ENCODE measurements around the gene KRTAP5-6. TPM values are rescaled to one million over a fixed set of nuclear protein-coding genes. Genes with fewer than 3 reads are reported as not detected.

The KRTAP5-6 gene
- total RNA-seq, 2 donors from 2014 or later: not detected

DNA sequence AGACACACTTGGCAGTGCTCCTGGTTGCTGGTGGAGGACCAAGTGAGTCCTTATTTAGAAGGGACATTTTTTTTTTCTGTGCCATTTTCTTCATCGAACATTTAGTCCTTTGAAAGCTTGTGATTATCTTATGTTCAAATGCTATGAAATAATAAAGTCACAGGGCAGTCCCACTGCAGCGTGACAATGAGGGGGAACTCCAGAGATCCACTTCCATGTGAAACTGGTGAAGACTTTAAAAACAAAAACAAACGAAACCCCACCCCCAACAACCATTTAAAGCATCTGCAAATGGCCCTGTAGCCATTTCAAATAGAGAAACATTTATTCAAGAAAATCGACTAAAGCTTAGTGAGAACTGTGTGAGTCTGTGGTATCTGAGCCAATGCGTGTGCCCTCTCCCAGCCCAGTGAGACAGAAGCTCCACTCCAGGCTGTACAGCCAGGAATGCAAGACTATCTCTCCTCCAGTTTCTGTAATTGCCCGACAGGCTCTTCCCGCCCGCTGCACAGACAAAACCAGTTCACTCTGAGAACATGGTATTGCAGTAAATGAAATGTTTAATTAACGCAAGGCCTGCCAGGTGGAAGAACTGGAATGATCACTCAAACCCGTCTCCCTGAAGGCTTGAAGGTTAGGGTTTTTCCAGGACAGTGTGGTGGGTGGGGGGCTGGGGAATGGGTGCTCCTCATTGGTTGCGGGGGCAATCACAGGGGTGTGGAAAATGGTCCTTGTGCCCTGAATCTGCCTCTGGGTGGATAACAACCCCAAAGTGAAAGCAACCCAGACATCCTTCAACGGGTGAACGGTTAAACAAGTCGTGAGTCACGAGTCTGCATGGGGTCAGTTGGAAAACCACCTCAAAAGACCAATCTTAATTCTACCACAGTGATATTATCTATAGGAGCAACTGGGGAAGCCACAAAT, 8.4 kb downstream of the KRTAP5-6 start:
- 37% methylated on average over 15 of the region's 15 CpGs for WGBS
- DNase-seq (ENCODE audit: low spot score): peak; percentile 74
- Histone ChIP-seq H3K9me3 (no peaks in the 10 kb centered on the region), H3K4me3 (no peak overlapping the region), H3K36me3 (no peaks in the 10 kb centered on the region), H3K27me3 (replicated peaks; ENCODE audit: insufficient read depth) (no peaks in the 10 kb centered on the region), H3K27ac (peak overlapping the region in 1 of 2 donors; percentile 32), H3K4me1 (replicated peaks) (no peaks in the 10 kb centered on the region)
- intact Hi-C loops (cut with DNase I): no loop called here
- TF ChIP-seq POLR2A (IDR thresholded peaks at IDR 0.05) (no peak), POLR2AphosphoS5 (IDR thresholded peaks at IDR 0.05) (peak; percentile 76), CTCF (IDR thresholded peaks at IDR 0.05) (no peak)

DNA sequence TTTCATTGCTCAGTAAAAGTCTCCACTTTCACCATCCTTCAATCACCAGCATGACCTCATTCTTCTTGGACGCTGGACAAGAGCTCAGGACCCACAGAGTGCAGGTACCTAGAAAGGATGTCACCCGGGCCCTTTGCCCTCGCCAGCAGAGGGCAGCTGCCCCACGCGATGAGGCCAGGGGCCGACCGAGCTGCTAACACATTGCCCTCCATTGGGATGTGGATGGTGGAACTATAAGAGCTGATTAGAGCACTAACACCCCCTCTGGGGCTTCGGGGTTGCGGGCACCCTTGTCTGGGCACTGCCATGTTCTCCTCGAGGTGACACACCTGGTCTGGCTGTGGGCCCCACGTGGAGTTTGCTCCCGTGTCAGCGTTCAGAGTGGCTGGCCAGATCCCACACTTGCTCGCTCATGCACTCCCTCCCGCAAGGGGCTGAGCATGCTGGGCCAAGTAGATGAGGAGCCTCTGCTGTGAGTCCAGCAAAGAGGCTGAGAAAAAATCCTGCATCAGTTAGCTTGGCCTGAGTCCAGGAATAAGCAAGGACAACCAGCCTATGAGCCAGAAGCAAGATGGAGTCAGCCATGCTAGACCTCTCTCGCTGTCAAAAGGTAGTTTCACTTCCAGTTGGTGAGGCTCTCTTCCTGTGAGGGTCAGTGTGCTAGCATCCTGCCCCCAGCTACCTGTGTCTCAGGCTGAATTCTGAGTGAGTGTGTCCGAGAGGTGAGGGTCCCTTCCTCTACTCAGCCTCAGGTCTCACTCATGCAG, 9.8 kb downstream of the KRTAP5-6 start:
- intact Hi-C loops (cut with DNase I): no loop called here
- Histone ChIP-seq H3K4me3 (no peak overlapping the region), H3K27me3 (replicated peaks; ENCODE audit: insufficient read depth) (no peaks in the 10 kb centered on the region), H3K27ac (no peak overlapping the region), H3K36me3 (no peaks in the 10 kb centered on the region), H3K9me3 (no peaks in the 10 kb centered on the region), H3K4me1 (replicated peaks) (no peaks in the 10 kb centered on the region)
- WGBS: 90% methylated on average over 17 of the region's 17 CpGs
- TF ChIP-seq CTCF (IDR thresholded peaks at IDR 0.05): no peak
- TF ChIP-seq POLR2AphosphoS5 (IDR thresholded peaks at IDR 0.05): no peak
- TF ChIP-seq POLR2A (IDR thresholded peaks at IDR 0.05): no peak
- no peak for DNase-seq (ENCODE audit: low spot score)

GRCh38 chr11:1707751-1708150, 10.8 kb downstream of the KRTAP5-6 start:
- Histone ChIP-seq H3K27me3 (replicated peaks; ENCODE audit: insufficient read depth) (no peaks in the 10 kb centered on the region), H3K9me3 (no peaks in the 10 kb centered on the region), H3K27ac (no peak overlapping the region), H3K4me3 (no peak overlapping the region), H3K4me1 (replicated peaks) (no peaks in the 10 kb centered on the region), H3K36me3 (no peaks in the 10 kb centered on the region)
- no peak for TF ChIP-seq POLR2A (IDR thresholded peaks at IDR 0.05)
- no peak for TF ChIP-seq CTCF (IDR thresholded peaks at IDR 0.05)
- TF ChIP-seq POLR2AphosphoS5 (IDR thresholded peaks at IDR 0.05): no peak
- DNase-seq (ENCODE audit: low spot score): no peak
- WGBS: 41% methylated on average over 4 of the region's 4 CpGs
- intact Hi-C loops (cut with DNase I): no loop called here

DNA sequence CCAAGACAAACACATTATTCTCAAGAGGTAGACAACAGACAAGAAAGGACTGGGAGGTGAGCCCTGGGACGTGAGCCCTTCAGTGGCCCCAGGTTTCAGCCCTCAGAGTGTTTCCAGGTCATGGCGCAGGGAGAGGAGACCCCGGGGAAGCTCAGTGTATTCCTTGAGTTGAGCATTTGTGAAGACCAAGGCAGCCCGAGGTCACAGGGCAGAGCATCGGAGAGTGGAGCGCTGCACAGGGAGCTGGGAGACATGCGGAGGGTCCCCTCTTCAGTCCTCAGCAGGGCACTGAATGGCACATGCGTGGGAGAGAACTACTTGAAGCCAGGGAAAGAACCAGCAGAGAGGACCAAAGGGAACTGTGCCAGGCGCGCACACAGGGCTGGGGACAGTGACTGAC, 11.7 kb downstream of the KRTAP5-6 start:
- Histone ChIP-seq H3K27ac (no peak overlapping the region), H3K27me3 (replicated peaks; ENCODE audit: insufficient read depth) (no peaks in the 10 kb centered on the region), H3K4me1 (replicated peaks) (no peaks in the 10 kb centered on the region), H3K9me3 (no peaks in the 10 kb centered on the region), H3K36me3 (no peaks in the 10 kb centered on the region), H3K4me3 (no peak overlapping the region)
- no peak for DNase-seq (ENCODE audit: low spot score)
- 87% methylated on average over 10 of the region's 10 CpGs for WGBS
- intact Hi-C loops (cut with DNase I): no loop called here
- no peak for TF ChIP-seq CTCF (IDR thresholded peaks at IDR 0.05)

Measured in prostate gland (tissue), 2 donors.